GM23248 (cell line): ENCODE results near the gene MEGF11. TPM values are rescaled to one million over a fixed set of nuclear protein-coding genes. Genes with fewer than 3 reads are reported as not detected.

Experiments
- DNase-seq: peaks from one replicate; pipeline ENCODE4 v3.0.0-alpha.2; 2015
- H2AFZ ChIP-seq: fragments of 200-600 bp; sonication (generic); 2 replicates; pipeline ENCODE4 v1.6.1; 2016; ENCODE audit warnings: antibody characterized with exemption
- H3F3A ChIP-seq: fragments of 200-600 bp; sonication (generic); 2 replicates; pipeline ENCODE4 v1.6.1; 2016; ENCODE audit warnings: mild to moderate bottlenecking, antibody characterized with exemption, mixed run types; ENCODE audit not compliant: insufficient read depth
- H3K27ac ChIP-seq: fragments of 200-600 bp; sonication (generic); 2 replicates; pipeline ENCODE4 v1.5.1; 2016; ENCODE audit warnings: mild to moderate bottlenecking
- H3K27me3 ChIP-seq: fragments of 200-600 bp; sonication (generic); replicated peaks from 2 replicates; pipeline ENCODE4 v1.6.1; 2016; ENCODE audit warnings: mild to moderate bottlenecking; ENCODE audit not compliant: insufficient read depth
- H3K36me3 ChIP-seq: fragments of 200-600 bp; sonication (generic); 2 replicates; pipeline ENCODE4 v1.6.1; 2016; ENCODE audit warnings: low read depth, mild to moderate bottlenecking
- H3K4me1 ChIP-seq: fragments of 200-600 bp; sonication (generic); 2 replicates; pipeline ENCODE4 v1.6.1; 2016; ENCODE audit warnings: mild to moderate bottlenecking; ENCODE audit not compliant: insufficient read depth
- H3K4me2 ChIP-seq: fragments of 200-600 bp; sonication (generic); one replicate; pipeline ENCODE4 v1.6.1; 2016; ENCODE audit warnings: mild to moderate bottlenecking; ENCODE audit not compliant: unreplicated experiment
- H3K4me3 ChIP-seq: fragments of 200-600 bp; sonication (generic); 2 replicates; pipeline ENCODE4 v1.5.1; 2016; ENCODE audit warnings: mild to moderate bottlenecking
- H3K79me2 ChIP-seq: fragments of 200-600 bp; sonication (generic); 2 replicates; pipeline ENCODE4 v1.6.1; 2016; ENCODE audit warnings: mild to moderate bottlenecking; ENCODE audit not compliant: insufficient read depth
- H3K9ac ChIP-seq: fragments of 200-600 bp; sonication (generic); 2 replicates; pipeline ENCODE4 v1.6.1; 2016; ENCODE audit warnings: mild to moderate bottlenecking
- H3K9me2 ChIP-seq: fragments of 200-600 bp; sonication (generic); 2 replicates; pipeline ENCODE4 v1.6.1; 2016; ENCODE audit warnings: mixed run types, mild to moderate bottlenecking, moderate library complexity; ENCODE audit not compliant: insufficient read depth
- H3K9me3 ChIP-seq: fragments of 200-600 bp; sonication (generic); one replicate; pipeline ENCODE4 v1.6.1; 2017; ENCODE audit warnings: low read depth
- H4K20me1 ChIP-seq: fragments of 200-600 bp; sonication (generic); 2 replicates; pipeline ENCODE4 v1.6.0; 2016; ENCODE audit not compliant: insufficient read depth
- EZH2 ChIP-seq: fragments of 200-600 bp; sonication (generic); IDR thresholded peaks from 2 replicates; pipeline ENCODE4 v1.6.1; 2018; ENCODE audit warnings: antibody characterized with exemption, mild to moderate bottlenecking; ENCODE audit not compliant: insufficient read depth, poor library complexity, severe bottlenecking
- EZH2phosphoT487 ChIP-seq: fragments of 200-600 bp; sonication (generic); IDR thresholded peaks from 2 replicates; pipeline ENCODE4 v1.6.1; 2018; ENCODE audit warnings: antibody characterized with exemption, moderate library complexity, mild to moderate bottlenecking, low read depth; ENCODE audit not compliant: insufficient read depth
- WGBS, 2 experiments: methylation state at CpG; one replicate each; pipeline ENCODE4 v1.1.6; 2015 to 2017; ENCODE audit warnings: low lambda C conversion rate in 2 of 2, low coverage in 1 of 2; ENCODE audit errors: missing lambda C conversion rate in 2 of 2; 5-methylcytosine and 5-hydroxymethylcytosine counted together
- in situ Hi-C: fragments of 300-500 bp; cut with MboI; formaldehyde crosslinking; loops from 2 replicates; pipeline ENCODE4 v1.15.0; 2020
- polyA plus RNA-seq: library from polyadenylated mRNA; unstranded; fragments of >200 nt; fragmentation: Nextera tagmentation; extraction: Ambion mirVana; gene quantifications from 2 replicates; pipeline ENCODE4 v1.2.1, GENCODE V29; 2016
- total RNA-seq: library from RNA; depleted of rRNA; stranded (reverse); fragments of >200 nt; shearing (Covaris generic); gene quantifications from 2 replicates; pipeline ENCODE4 v1.2.3, GENCODE V29; 2014

MEGF11 gene
- total and polyA plus RNA-seq, 2 experiments from 2014 or later = 0.14 TPM; not detected in 1

- no peak for DNase-seq
- H3K9me3 ChIP-seq = no peaks in the 10 kb centered on the region
- H3K27me3 ChIP-seq = no peaks in the 10 kb centered on the region
- H3K27ac ChIP-seq = no peak overlapping the region
- no peaks in the 10 kb centered on the region for H3K9me2 ChIP-seq
- no peaks in the 10 kb centered on the region for H4K20me1 ChIP-seq
- no peak overlapping the region for H2AFZ ChIP-seq
- no peak overlapping the region for H3K4me3 ChIP-seq
- no peak overlapping the region for H3K9ac ChIP-seq
- in situ Hi-C loops = no loop called here
- H3F3A ChIP-seq = no peaks in the 10 kb centered on the region
- WGBS, 2 experiments = 99 to 100% methylated on average over 3 of the region's 3 CpGs
- no peak overlapping the region for H3K4me2 ChIP-seq
- H3K4me1 ChIP-seq = no peaks in the 10 kb centered on the region
- no peak for TF ChIP-seq EZH2
- no peak for TF ChIP-seq EZH2phosphoT487
- H3K79me2 ChIP-seq = no peaks in the 10 kb centered on the region
- H3K36me3 ChIP-seq = peaks cover 32% of the 10 kb centered on the region
These were observed 353.1 kb downstream of the MEGF11 start for GRCh38 chr15:65900488-65900887.

GRCh38 chr15:65896236-65896635 is 357.3 kb downstream of the MEGF11 start:
- TF ChIP-seq EZH2 (no peak), EZH2phosphoT487 (no peak)
- Histone ChIP-seq H3K27ac (no peak overlapping the region), H3K4me2 (no peak overlapping the region), H3F3A (no peaks in the 10 kb centered on the region), H2AFZ (no peak overlapping the region), H3K9me3 (no peaks in the 10 kb centered on the region), H3K27me3 (no peaks in the 10 kb centered on the region), H3K79me2 (peaks cover 22% of the 10 kb centered on the region), H4K20me1 (0 out of 2 replicates have a peak, but pooled peaks cover 3% of the 10 kb centered on the region), H3K9ac (no peak overlapping the region), H3K36me3 (peaks cover 28% of the 10 kb centered on the region), H3K4me1 (no peaks in the 10 kb centered on the region), H3K4me3 (no peak overlapping the region), H3K9me2 (no peaks in the 10 kb centered on the region)
- no peak for DNase-seq
- in situ Hi-C loops = no loop called here
- 94 to 95% methylated on average over 2 of the region's 2 CpGs for WGBS, 2 experiments

GRCh38 chr15:65893060-65893459 is 360.5 kb downstream of the MEGF11 start:
- no peak for DNase-seq
- Histone ChIP-seq H4K20me1 (0 out of 2 replicates have a peak, but pooled peaks cover 3% of the 10 kb centered on the region), H3K4me3 (no peak overlapping the region), H3F3A (no peaks in the 10 kb centered on the region), H3K36me3 (peaks cover 41% of the 10 kb centered on the region), H3K9me2 (no peaks in the 10 kb centered on the region), H3K79me2 (peaks cover 54% of the 10 kb centered on the region), H2AFZ (no peak overlapping the region), H3K27ac (no peak overlapping the region), H3K27me3 (no peaks in the 10 kb centered on the region), H3K4me2 (no peak overlapping the region), H3K4me1 (no peaks in the 10 kb centered on the region), H3K9me3 (no peaks in the 10 kb centered on the region), H3K9ac (no peak overlapping the region)
- 87% methylated on average over 5 of the region's 5 CpGs for WGBS, 2 experiments
- in situ Hi-C loops = no loop called here
- TF ChIP-seq EZH2 (no peak), EZH2phosphoT487 (no peak)

- Histone ChIP-seq H3K9ac (no peak overlapping the region), H3F3A (no peaks in the 10 kb centered on the region), H3K9me2 (no peaks in the 10 kb centered on the region), H3K27me3 (no peaks in the 10 kb centered on the region), H3K9me3 (no peaks in the 10 kb centered on the region), H2AFZ (no peak overlapping the region), H3K27ac (no peak overlapping the region), H3K79me2 (peaks cover 83% of the 10 kb centered on the region), H3K4me2 (no peak overlapping the region), H3K4me3 (no peak overlapping the region), H3K36me3 (peaks cover 42% of the 10 kb centered on the region), H3K4me1 (no peaks in the 10 kb centered on the region), H4K20me1 (0 out of 2 replicates have a peak, but pooled peaks cover 3% of the 10 kb centered on the region)
- WGBS, 2 experiments = 69 to 70% methylated on average over 3 of the region's 3 CpGs
- TF ChIP-seq EZH2phosphoT487 = no peak
- TF ChIP-seq EZH2 = no peak
- DNase-seq = no peak
- in situ Hi-C loops = no loop called here
These were observed 364.6 kb downstream of the MEGF11 start for GRCh38 chr15:65888981-65889380.

GRCh38 chr15:65887565-65887964 is 366.0 kb downstream of the MEGF11 start:
- no peak overlapping the region for H2AFZ ChIP-seq
- no peaks in the 10 kb centered on the region for H3K9me3 ChIP-seq
- no peak overlapping the region for H3K27ac ChIP-seq
- 62 to 67% methylated on average over 3 of the region's 3 CpGs for WGBS, 2 experiments
- in situ Hi-C loops = no loop called here
- no peak for DNase-seq
- H3K36me3 ChIP-seq = peaks cover 44% of the 10 kb centered on the region
- H3K79me2 ChIP-seq = peaks cover 89% of the 10 kb centered on the region
- H3K27me3 ChIP-seq = no peaks in the 10 kb centered on the region
- H3F3A ChIP-seq = no peaks in the 10 kb centered on the region
- 0 out of 2 replicates have a peak, but pooled peaks cover 3% of the 10 kb centered on the region for H4K20me1 ChIP-seq
- no peaks in the 10 kb centered on the region for H3K9me2 ChIP-seq
- no peaks in the 10 kb centered on the region for H3K4me1 ChIP-seq
- H3K9ac ChIP-seq = no peak overlapping the region
- H3K4me3 ChIP-seq = no peak overlapping the region
- no peak overlapping the region for H3K4me2 ChIP-seq
- TF ChIP-seq EZH2 (no peak), EZH2phosphoT487 (no peak)
